Stimulated activated naive B cell treated with anti-CD40 and anti-IgM and Interleukin-4, amounts not matched to agents 10 μg/mL and 1 μg/mL and 100 μg/mL, for 72 hours (primary cell): ENCODE measurements around the gene FGD5.
"Not testable (repeated sequence)": the region's sequence is repeated elsewhere in the genome, so short reads cannot be mapped to it uniquely, and the experiment has no call there.

Experiments used
- ATAC-seq, 2 donors: fragments of 150-1000 bp; cut with Tn5 transposase; replicated peaks; 2 replicates each; pipeline ENCODE4 v1.10.0; 2021; ENCODE audit warnings: moderate library complexity in 1 of 2
- DNase-seq: peaks from one replicate; pipeline ENCODE4 v3.0.0; 2021
- H3K27ac Mint-ChIP-seq: one replicate; pipeline ENCODE4 v1.8.0; 2022; ENCODE audit warnings: mild to moderate bottlenecking, mixed read lengths
- H3K27me3 Mint-ChIP-seq, 2 donors: one replicate each; pipeline ENCODE4 v1.8.0; 2022; ENCODE audit warnings: mixed read lengths in 2 of 2
- H3K36me3 Mint-ChIP-seq, 2 donors: one replicate each; pipeline ENCODE4 v1.8.0; 2022; ENCODE audit warnings: mixed read lengths in 2 of 2, mild to moderate bottlenecking in 1 of 2
- H3K4me1 Mint-ChIP-seq, 2 donors: one replicate each; pipeline ENCODE4 v1.8.0; 2022; ENCODE audit warnings: mixed read lengths in 2 of 2, mild to moderate bottlenecking in 1 of 2
- H3K4me3 Mint-ChIP-seq, 2 donors: one replicate each; pipeline ENCODE4 v1.8.0; 2022; ENCODE audit warnings: mild to moderate bottlenecking in 2 of 2, mixed read lengths in 2 of 2, moderate library complexity in 1 of 2
- H3K9me3 Mint-ChIP-seq, 2 donors: one replicate each; pipeline ENCODE4 v1.8.0; 2022; ENCODE audit warnings: mixed read lengths in 2 of 2, mild to moderate bottlenecking in 1 of 2

The FGD5 gene

GRCh38 chr3:14886101-14886500 lies 67.3 kb downstream of the FGD5 start:
- Mint-ChIP-seq H3K36me3 (no peaks in the 10 kb centered on the region), H3K4me1 (peaks cover 0 to 2% of the 10 kb centered on the region in 2 donors), H3K27ac (no peak overlapping the region), H3K4me3 (no peak overlapping the region), H3K27me3 (peaks cover 1 to 11% of the 10 kb centered on the region in 2 donors), H3K9me3 (no peaks in the 10 kb centered on the region)
- DNase-seq (no peak), ATAC-seq (no peak)

GRCh38 chr3:14889205-14889604 lies 70.4 kb downstream of the FGD5 start:
- ATAC-seq, result no peak
- no peaks in the 10 kb centered on the region for H3K36me3 Mint-ChIP-seq
- no peaks in the 10 kb centered on the region for H3K4me1 Mint-ChIP-seq
- H3K9me3 Mint-ChIP-seq, result no peaks in the 10 kb centered on the region
- H3K27ac Mint-ChIP-seq, result no peak overlapping the region
- H3K4me3 Mint-ChIP-seq, result no peak overlapping the region
- peaks cover 0 to 26% of the 10 kb centered on the region in 2 donors for H3K27me3 Mint-ChIP-seq
- DNase-seq, result no peak

- ATAC-seq (no peak), DNase-seq (no peak)
- H3K4me3 Mint-ChIP-seq, result no peak overlapping the region
- peaks cover 4 to 27% of the 10 kb centered on the region in 2 donors for H3K27me3 Mint-ChIP-seq
- no peaks in the 10 kb centered on the region for H3K9me3 Mint-ChIP-seq
- no peaks in the 10 kb centered on the region for H3K4me1 Mint-ChIP-seq
- no peak overlapping the region for H3K27ac Mint-ChIP-seq
- H3K36me3 Mint-ChIP-seq, result no peaks in the 10 kb centered on the region
Observed at GRCh38 chr3:14889943-14890342, 71.2 kb downstream of the FGD5 start.

- ATAC-seq (no peak), DNase-seq (no peak)
- H3K27ac Mint-ChIP-seq, result no peak overlapping the region
- H3K9me3 Mint-ChIP-seq, result no peaks in the 10 kb centered on the region
- H3K36me3 Mint-ChIP-seq, result peaks cover 0 to 2% of the 10 kb centered on the region in 2 donors
- H3K27me3 Mint-ChIP-seq, result peaks cover 9 to 30% of the 10 kb centered on the region in 2 donors
- H3K4me1 Mint-ChIP-seq, result no peaks in the 10 kb centered on the region
- H3K4me3 Mint-ChIP-seq, result no peak overlapping the region
Observed at GRCh38 chr3:14890476-14890875, 71.7 kb downstream of the FGD5 start.

GRCh38 chr3:14891135-14892132 lies 72.7 kb downstream of the FGD5 start:
- Mint-ChIP-seq H3K27ac (no peak overlapping the region), H3K4me1 (no peaks in the 10 kb centered on the region), H3K27me3 (peaks cover 9 to 36% of the 10 kb centered on the region in 2 donors), H3K9me3 (no peaks in the 10 kb centered on the region), H3K4me3 (no peak overlapping the region), H3K36me3 (peaks cover 0 to 2% of the 10 kb centered on the region in 2 donors)
- no peak for ATAC-seq
- DNase-seq, result no peak

- Mint-ChIP-seq H3K36me3 (peaks cover 0 to 2% of the 10 kb centered on the region in 2 donors), H3K4me3 (no peak overlapping the region), H3K27me3 (peaks cover 9 to 36% of the 10 kb centered on the region in 2 donors), H3K9me3 (no peaks in the 10 kb centered on the region), H3K27ac (no peak overlapping the region), H3K4me1 (no peaks in the 10 kb centered on the region)
- ATAC-seq (no peak), DNase-seq (no peak)
Observed at GRCh38 chr3:14892226-14892625, 73.5 kb downstream of the FGD5 start.

- peaks cover 27 to 47% of the 10 kb centered on the region in 2 donors for H3K27me3 Mint-ChIP-seq
- DNase-seq, result no peak
- no peak overlapping the region for H3K27ac Mint-ChIP-seq
- no peak for ATAC-seq
- no peak overlapping the region for H3K4me3 Mint-ChIP-seq
- H3K36me3 Mint-ChIP-seq, result peaks cover 0 to 2% of the 10 kb centered on the region in 2 donors
- no peaks in the 10 kb centered on the region for H3K4me1 Mint-ChIP-seq
- no peaks in the 10 kb centered on the region for H3K9me3 Mint-ChIP-seq
Observed at GRCh38 chr3:14894085-14894484, 75.3 kb downstream of the FGD5 start.

GRCh38 chr3:14897266-14897665 lies 78.5 kb downstream of the FGD5 start:
- Mint-ChIP-seq H3K36me3 (peaks cover 0 to 2% of the 10 kb centered on the region in 2 donors), H3K4me3 (no peak overlapping the region), H3K4me1 (no peaks in the 10 kb centered on the region), H3K27ac (no peak overlapping the region), H3K27me3 (peaks cover 36 to 40% of the 10 kb centered on the region in 2 donors), H3K9me3 (no peaks in the 10 kb centered on the region)
- ATAC-seq (no peak), DNase-seq (no peak)

GRCh38 chr3:14898929-14899328 lies 80.2 kb downstream of the FGD5 start:
- Mint-ChIP-seq H3K27me3 (peaks cover 34 to 40% of the 10 kb centered on the region in 2 donors), H3K4me1 (no peaks in the 10 kb centered on the region), H3K4me3 (no peak overlapping the region), H3K9me3 (no peaks in the 10 kb centered on the region), H3K27ac (no peak overlapping the region), H3K36me3 (peaks cover 0 to 2% of the 10 kb centered on the region in 2 donors)
- DNase-seq (no peak), ATAC-seq (no peak)

- H3K4me3 Mint-ChIP-seq, result no peak overlapping the region
- H3K27ac Mint-ChIP-seq, result no peak overlapping the region
- H3K36me3 Mint-ChIP-seq, result peaks cover 2 to 3% of the 10 kb centered on the region in 2 donors
- no peak for ATAC-seq
- no peaks in the 10 kb centered on the region for H3K4me1 Mint-ChIP-seq
- peaks cover 3 to 4% of the 10 kb centered on the region in 2 donors for H3K9me3 Mint-ChIP-seq
- DNase-seq, result no peak
- peaks cover 31 to 38% of the 10 kb centered on the region in 2 donors for H3K27me3 Mint-ChIP-seq
Observed at GRCh38 chr3:14899993-14900618, 81.3 kb downstream of the FGD5 start.

GRCh38 chr3:14900881-14901873 lies 82.4 kb downstream of the FGD5 start:
- peaks cover 10 to 12% of the 10 kb centered on the region in 2 donors for H3K9me3 Mint-ChIP-seq
- DNase-seq, result no peak
- no peak overlapping the region for H3K27ac Mint-ChIP-seq
- H3K4me1 Mint-ChIP-seq, result no peaks in the 10 kb centered on the region
- peaks cover 35 to 42% of the 10 kb centered on the region in 2 donors for H3K27me3 Mint-ChIP-seq
- peaks cover 5 to 6% of the 10 kb centered on the region in 2 donors for H3K36me3 Mint-ChIP-seq
- ATAC-seq, result no peak
- H3K4me3 Mint-ChIP-seq, result no peak overlapping the region

- Mint-ChIP-seq H3K36me3 (peaks cover 5 to 6% of the 10 kb centered on the region in 2 donors), H3K9me3 (peaks cover 10 to 12% of the 10 kb centered on the region in 2 donors), H3K27ac (no peak overlapping the region), H3K4me1 (no peaks in the 10 kb centered on the region), H3K27me3 (peaks cover 37 to 43% of the 10 kb centered on the region in 2 donors), H3K4me3 (no peak overlapping the region)
- ATAC-seq, result no peak
- no peak for DNase-seq
Observed at GRCh38 chr3:14902719-14903118, 84.0 kb downstream of the FGD5 start.

- DNase-seq, H3K4me1 Mint-ChIP-seq, ATAC-seq, H3K4me3 Mint-ChIP-seq, H3K36me3 Mint-ChIP-seq, H3K27ac Mint-ChIP-seq: not testable (repeated sequence)
- Mint-ChIP-seq H3K9me3 (peaks cover 10 to 12% of the 10 kb centered on the region in 2 donors), H3K27me3 (peaks cover 29 to 36% of the 10 kb centered on the region in 2 donors)
Observed at GRCh38 chr3:14903501-14903900, 84.7 kb downstream of the FGD5 start.
